Frontal cortex (tissue), 4 donors: ENCODE data around the gene TBC1D14. TPM values are rescaled to one million over a fixed set of nuclear protein-coding genes. Genes with fewer than 3 reads are reported as not detected.
A peak's percentile ranks its signal among the peaks of the same experiment; 100 is the strongest.

ENCODE experiments used
- DNase-seq, 2 donors: peaks; one replicate each; pipeline ENCODE4 v3.0.0; 2012; ENCODE audit warnings: low spot score in 2 of 2
- FAIRE-seq: peaks from 2 replicates; lab custom pipeline; 2012; peaks lifted over from hg19 to GRCh38; lab: Jason Lieb, UNC
- total RNA-seq: library from RNA; depleted of rRNA; stranded (reverse); fragments of >200 nt; gene quantifications from one replicate; pipeline ENCODE4 v1.2.3, GENCODE V29; 2014
- donor health status: control.
- donor health status: control.
- donor health status: control.

TBC1D14 gene
- total RNA-seq, 1 donor from 2014 or later, result 207 TPM

DNA sequence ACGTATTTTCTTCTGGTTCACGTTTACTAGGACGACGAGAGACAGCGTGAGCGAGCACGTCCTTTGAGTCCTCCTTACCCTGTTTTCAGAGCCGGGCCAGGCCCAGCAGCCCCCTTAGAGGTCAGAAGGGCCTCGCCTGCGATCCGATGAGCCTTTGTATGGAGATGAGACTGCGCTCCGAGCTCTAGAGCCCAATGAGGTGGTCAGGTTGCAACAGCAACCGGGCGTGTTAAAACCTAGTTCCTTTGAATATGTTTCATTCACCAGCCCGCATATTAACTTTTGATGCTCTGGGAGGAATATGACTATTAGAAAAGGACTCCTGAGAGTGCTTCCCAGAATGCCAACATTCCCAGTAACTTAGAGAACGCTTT, 77.9 kb downstream of the TBC1D14 start:
- no peak for DNase-seq
- FAIRE-seq, result no peak

DNA sequence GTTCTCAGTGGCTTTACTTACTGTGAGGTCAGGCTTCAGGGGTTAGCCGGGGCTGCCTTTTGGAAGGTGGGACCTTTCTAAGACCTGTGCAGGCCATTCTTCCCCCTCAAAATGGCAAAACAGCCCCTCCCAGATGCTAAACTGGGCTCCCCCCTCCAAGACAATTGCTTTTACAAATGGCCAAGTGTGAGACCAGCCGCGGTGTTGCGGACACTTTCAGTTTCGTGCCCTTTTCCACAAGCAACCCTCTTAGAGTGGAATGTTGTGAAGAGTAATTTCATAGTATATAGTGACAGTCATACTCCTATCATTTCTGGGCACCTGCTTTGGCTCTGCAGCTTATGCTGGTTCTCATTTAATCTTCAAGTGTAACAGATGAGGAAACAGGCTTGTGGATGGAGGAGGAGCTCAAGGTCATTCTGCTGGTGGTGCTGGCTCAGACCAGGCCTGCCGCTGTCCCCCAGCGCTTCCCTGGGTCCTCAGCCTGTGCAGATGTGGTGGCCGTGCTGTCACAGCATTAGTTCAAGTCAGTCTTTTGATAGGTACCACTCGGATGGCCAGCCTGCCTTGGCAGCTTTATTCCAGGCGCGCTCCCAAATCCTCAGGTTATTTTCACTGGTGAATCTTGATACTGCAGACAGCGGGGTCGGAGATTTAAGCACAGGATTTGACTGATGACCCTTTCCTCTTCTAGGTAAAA, 78.5 kb downstream of the TBC1D14 start:
- FAIRE-seq (no peak), DNase-seq (no peak)

DNA sequence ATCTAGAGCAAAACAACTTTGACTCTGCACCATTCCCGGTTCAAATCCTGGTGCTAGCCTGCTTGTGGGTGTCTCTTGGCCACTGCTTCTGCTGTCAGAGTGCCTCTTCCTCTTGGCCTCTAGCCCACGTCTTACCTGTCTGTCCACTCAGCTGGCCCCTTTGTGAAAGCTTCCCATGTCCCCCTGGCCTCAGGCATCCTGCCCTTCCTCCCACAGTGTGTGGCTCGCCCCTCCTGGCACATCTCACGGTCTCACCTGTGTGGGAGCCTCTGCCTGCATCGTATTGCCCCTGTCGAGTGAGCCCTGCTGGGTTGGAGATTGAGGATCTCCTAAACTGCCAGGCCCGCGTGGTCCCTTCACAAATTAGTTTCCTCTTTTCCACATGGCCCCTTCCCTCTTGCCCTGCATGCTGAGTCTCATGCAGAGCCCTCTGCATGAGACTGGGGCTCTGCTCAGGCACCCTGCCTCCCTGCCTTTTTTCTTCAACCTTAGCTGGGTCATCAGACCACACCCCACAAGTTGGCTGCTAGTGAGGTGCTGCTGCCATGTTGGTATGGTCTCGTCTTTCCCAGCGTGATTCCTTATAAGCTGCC, 79.8 kb downstream of the TBC1D14 start:
- FAIRE-seq (no peak), DNase-seq (no peak)

DNA sequence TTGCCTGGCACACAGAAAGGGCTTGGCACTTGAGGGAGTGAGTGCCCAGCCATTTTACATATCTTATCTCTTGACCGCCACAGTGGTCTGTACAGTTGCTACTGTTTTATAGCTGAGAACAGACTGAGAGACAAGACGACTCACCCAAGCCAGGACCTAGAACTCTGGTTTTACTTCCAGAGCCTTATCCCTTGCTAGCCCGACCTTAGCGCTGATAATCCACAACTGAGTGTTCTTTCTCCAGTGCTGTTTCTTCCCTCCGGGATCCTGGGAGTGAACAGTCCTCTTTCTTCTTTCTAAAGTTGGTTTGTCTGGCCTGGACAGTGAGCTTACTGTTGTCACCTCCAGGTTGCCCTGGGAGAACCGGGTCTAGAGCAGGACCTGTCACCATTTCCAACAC, 81.0 kb downstream of the TBC1D14 start:
- no peak for DNase-seq
- no peak for FAIRE-seq

DNA sequence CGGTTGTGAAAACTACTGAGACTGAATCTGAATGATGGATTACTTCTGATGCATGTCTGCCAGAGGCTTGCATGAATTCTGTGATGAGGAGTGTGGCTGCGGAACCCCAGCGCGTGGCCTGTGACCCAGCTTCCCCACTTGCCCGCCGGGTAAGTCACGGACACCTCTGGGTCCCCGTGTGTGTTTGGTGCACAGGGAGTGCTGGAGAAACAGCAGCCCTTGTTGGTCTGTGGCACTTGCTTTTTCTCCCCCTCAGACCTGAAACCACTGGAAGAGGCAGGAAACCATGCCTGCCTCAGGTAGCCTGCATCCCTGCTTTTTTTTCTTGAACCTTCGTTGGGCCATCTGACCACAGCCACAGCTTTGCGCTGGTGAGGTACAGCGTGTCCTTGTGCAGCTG, 81.6 kb downstream of the TBC1D14 start:
- DNase-seq (no peak), FAIRE-seq (no peak)

DNA sequence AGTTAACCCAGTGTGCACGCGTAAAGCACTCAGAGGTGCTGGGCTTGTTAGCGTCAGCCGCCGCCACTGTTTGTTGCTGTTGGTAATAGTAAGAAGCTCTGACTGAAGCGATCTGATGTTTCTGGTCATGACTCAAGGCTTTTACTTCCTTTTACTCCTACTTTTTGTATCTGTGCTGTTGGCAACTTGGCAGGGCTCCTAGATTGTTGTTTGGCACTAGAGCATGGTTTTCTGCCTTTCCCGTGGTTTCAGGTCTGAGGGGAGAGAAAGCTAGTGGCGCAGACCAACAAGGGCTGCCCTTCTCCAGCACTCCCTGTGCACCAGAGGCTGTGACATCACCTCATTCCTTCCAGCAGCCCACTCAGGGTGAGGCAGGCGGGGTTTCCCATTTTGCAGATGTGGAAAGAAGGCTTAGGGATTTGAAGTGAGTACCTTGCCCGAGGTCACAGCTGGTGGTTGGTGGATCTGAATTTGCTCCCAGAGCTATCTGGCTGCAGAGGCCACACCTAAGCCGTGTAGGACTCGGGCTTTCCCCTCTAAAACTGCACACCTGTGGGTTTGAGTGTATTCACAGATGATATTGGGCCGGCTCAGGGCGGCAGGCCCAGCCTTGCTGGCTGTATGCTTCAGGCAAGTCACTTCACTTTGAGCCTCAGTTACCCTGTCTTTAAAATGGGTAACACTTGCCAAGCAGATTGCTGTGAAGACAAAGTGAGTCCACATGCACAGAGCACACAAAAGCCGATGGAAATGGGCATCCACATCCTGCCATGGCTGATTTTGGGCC, 82.3 kb downstream of the TBC1D14 start:
- FAIRE-seq (no peak), DNase-seq (peak in 1 of 2 donors; percentile 48)

DNA sequence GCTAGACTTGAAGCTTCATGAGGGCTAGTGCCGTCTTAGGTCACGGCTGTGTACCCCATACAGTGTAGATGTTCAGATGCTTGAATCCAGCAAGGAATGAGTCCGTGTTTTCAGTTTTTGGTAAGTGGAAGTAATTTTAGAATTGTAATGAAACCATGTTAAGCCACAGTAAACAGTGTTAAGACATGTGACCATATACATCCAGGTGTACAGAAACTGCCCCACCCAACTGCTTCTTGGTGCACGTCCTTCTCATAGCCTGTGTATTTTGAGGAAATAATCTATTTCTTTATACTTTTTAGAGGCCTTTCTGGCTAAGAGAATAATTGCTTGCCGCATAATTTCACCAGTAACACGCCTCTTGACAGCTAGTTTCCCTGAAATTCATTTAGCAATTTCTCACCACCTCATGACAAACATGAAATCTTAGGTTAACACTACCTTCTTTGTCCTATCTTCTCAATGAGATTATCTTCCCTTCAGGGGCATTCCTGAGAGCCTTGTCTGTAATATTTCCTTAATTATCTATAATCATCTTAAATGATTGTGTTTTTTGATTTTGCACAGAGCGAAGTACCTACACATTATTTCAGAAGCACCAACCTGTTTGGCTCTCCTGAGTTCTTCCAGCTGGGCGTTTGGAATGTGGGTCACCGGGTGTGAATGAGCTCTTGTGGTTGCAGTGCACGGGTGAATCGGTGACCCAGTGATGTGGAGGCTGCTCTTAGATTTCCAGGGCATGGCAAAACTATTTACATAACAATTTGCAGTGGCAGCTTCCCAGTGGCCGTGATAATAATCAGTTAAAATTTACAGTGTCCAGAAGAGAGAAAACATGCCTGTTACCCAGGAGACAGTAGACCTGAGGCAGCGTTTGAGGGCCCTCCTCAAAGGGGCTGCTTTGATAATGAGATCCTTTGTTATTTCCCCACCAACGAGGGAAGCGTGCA, 83.4 kb downstream of the TBC1D14 start:
- DNase-seq (no peak), FAIRE-seq (no peak)

DNA sequence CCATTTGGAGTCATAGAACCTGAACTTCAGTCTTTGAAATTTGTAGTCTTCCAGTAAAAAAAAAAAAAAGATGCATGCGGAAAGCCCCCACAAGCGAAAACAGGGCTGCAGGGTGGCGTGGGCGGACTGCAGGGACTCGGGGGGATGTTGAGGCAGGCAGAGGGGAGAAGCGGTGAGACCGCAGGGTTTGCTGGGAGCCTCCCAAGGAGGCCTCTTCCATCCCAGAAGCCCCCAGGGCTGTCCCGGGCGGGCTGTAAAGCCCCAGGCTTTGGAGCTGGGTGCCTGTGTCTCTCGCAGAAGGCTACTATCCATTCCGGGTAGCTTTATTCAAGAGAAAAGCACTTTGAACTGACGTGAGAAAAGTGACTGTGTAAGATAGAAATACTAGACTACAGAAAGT, 86.9 kb downstream of the TBC1D14 start:
- FAIRE-seq (no peak), DNase-seq (no peak)

DNA sequence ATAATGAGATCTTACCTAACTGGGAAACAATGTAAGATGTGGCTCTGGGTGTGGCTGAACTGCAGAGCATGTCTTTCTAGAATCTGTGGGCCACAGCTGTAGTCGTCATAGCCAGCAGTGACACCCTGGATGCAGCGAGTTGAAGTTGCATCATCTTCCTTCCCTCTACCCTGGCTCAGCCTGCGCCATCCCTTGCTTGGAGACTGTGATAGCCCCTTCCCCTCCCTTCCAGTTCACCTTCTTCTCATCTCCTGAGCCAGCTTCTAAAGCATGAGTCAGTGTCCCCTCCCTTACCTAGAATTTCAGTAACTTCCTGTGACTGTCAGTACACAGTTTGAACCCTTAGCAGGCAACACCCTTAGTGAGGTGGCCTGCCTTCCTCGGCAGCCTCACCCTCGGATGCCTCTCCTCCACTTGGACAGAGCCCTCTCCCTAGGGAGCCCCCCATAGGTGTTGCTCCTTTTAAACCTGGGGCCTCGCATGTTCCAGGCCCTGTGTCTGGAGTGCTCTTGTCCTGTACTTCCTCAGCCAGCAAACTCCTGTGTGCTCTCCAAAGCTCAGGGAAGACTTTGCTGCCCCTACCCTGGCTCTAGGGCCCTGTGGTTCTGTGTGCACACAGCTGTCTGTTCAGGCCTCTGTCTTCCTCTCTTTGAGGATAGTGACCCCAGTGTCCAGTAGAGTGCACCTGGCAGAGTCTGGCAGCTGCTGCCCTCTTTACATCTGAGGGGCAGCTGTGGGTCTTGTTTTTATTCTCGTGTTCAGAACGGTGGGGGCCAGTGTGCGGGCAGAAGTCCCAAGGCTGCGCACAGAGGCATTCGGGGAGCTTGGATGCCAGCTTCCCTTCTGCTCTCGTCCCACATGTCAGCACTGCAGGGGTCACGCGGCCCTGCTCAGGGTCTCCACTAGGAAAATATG, 89.8 kb downstream of the TBC1D14 start:
- no peak for DNase-seq
- no peak for FAIRE-seq

DNA sequence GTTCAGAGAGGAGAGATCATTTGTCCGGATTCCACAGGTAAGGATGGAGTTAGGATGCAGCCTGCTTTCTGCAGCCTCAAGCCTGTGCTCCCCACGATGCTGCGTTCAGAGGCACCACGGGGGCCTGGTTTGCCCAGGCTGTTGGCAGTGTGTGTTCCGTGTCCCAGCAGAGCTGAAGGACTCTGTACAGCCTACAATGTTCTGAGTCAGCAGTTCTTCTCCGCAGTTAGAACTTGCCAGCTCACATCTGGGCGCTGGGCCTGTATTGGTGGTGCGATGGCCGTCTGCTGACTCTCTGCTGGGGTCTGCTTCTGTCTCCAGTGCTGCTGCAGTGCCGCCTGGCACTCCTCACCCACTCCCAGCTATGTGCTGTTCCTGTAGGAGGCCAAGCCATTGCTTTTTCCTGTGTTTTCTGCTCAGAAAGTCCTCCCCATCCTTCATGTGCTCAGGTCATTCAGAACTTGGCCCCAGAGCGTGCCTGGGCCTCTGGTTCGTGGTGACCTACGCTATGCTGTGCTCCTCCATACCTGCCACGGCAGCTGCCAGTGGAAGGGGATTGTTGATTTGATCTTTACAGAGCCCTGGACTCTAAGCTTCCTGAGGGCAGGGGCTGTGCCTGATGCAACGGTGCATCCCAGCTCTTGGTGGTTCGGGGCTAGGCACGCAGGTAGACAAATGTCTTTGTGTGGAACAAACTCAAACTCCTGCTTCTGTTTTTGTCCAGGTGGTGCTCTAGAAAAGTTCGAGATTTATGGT, 91.0 kb downstream of the TBC1D14 start:
- no peak for FAIRE-seq
- DNase-seq, result no peak

DNA sequence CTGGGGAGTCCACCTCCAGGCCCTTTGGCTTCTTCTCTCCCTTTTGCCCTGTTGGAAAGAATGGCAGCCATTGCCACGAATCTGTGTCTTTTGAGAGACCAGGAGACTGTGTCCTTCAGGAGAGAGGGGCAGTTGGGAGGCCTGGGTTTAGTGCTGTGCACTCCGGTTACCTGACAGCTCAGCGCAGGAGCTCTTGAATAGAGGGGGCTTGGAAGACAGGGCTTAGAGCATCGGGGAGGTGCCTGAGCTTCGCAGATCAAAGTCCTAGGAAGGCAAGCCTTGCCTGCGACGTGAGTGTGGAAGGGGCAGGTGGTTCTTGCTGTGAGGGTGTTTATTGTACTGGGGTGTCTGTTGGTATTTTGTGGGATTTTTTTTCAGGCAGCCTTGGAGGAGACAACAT, 91.6 kb downstream of the TBC1D14 start:
- FAIRE-seq (no peak), DNase-seq (no peak)

DNA sequence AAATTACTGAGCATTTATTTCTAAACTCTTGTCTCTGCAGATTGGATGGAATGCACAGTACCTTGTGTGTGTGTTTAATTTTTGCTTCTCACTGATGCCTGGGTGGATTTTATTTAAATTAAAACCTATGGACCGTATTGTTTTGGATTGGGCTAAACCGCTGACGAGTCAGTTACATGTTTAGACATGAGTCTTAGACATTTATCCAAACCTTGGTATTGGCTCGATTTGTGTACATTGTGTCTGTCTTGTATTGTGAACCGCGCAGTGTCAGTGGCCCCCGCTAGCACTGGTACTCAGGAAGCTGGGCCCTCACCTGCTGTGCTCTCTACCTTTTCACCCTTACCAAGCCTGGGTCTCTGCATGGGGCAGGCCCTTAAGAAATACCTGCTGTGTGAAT, 92.7 kb downstream of the TBC1D14 start:
- FAIRE-seq, result no peak
- no peak for DNase-seq

DNA sequence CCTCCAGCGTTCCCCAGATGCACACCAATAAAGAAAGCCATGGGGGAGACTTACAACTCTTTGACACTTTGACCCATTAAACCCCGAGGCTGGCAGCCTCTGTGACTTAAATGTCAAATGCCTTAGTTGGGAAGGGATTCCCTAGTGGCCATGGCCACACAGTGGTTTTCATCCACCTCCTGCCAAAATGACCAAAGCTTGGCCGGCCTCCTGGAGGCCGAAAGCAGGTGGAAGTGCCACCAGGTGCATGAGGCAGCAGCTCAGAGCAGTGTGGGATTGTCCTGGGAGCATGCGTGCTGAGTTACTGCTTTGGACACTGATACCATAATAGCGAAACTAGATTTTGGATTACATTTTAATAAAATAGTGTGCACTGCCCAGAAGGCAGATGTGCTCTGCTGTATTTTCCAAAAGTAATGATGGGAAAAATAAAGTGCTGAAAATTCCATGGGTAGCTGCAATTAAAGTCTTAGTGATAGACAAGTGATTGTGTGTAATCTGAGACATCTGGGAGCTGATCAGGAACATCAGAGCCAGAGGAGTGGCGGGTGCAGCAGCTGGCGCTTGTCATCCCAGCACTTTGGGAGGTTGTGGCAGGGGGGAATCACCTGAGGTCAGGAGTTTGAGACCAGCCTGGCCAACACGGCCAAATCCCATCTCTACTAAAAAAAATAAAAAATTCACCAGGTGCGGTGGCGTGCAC, 93.7 kb downstream of the TBC1D14 start:
- DNase-seq (no peak), FAIRE-seq (no peak)

DNA sequence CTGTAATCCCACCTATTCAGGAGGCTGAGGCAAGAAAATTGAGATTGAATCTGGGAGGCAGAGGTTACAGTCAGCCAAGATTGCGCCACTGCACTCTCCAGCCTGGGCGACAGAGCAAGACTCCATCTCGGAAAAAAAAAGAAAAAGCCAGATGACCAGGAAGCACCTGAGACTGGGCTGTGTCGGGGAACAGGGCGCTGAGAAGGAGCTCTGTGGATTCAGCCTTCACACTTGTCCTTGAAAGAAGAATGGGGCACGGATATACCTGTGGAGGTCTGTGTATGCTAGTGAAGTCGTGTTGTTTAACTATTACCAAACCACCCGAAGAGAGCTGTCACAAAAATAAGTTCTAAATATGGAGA, 94.2 kb downstream of the TBC1D14 start:
- no peak for DNase-seq
- FAIRE-seq, result no peak

DNA sequence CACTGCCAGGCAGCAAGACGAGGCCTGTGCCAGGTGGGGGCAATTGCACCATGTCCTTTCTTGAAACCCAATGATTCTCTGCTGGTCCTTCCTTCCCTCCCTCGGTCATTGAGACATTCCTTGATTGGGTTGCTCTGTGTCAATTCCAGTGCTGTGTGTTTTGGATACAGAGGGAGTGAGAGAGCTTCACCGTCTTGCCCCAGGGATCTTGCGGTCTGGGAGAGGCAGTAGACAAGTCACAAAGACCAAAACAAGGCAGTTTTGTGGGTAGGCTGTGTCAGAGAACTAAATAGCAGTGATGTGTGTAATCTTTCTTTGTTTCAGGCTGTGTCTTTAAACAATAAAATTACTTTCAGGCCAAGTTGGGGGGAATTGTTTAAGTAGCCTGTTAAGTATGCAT, 94.7 kb downstream of the TBC1D14 start:
- FAIRE-seq (no peak), DNase-seq (no peak)

DNA sequence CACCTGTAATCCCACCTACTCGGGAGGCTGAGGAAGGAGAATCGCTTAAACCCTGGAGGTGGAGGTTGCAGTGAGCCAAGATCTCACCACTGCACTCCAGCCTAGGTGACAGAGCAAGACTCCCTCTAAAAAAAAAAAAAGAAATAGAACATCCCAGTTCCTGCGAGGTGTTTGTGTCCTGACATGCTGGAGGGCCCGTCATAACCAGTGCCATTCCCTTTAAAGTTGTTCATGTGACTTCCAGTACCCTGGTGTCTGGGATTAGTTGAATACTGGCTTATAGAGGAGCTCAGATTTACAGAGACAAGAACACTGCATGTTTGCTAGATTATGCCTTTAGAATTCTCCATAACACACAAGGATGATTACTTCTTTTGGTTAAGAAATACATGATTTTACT, 95.9 kb downstream of the TBC1D14 start:
- FAIRE-seq (no peak), DNase-seq (no peak)

DNA sequence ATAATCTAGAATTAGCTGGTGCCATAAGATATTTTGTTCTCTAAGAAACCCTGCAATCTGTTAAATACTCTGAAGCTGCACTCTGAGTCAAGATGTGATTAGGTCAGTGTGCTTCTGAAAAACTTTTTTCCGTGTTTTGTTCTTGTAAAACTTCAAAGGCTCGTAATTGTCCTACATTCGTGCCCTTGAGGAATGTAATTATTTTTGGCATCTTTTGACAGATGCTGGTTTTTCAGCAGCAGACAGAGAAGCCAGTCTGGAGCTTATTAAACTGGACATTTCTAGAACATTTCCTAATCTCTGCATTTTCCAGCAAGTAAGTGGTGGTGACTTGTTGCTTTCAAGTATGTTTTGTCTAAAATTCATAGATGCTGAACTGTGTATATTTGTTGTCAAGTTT, 96.8 kb downstream of the TBC1D14 start:
- FAIRE-seq (no peak), DNase-seq (no peak)
